Measurements from ENCODE around the gene RNF151. TPM values are rescaled to one million over a fixed set of nuclear protein-coding genes. Genes with fewer than 3 reads are reported as not detected.
"Not testable (repeated sequence)": the region's sequence is repeated elsewhere in the genome, so short reads cannot be mapped to it uniquely, and the experiment has no call there.

The RNF151 gene
- total RNA-seq, 1 donor from 2014 or later: not detected

DNA sequence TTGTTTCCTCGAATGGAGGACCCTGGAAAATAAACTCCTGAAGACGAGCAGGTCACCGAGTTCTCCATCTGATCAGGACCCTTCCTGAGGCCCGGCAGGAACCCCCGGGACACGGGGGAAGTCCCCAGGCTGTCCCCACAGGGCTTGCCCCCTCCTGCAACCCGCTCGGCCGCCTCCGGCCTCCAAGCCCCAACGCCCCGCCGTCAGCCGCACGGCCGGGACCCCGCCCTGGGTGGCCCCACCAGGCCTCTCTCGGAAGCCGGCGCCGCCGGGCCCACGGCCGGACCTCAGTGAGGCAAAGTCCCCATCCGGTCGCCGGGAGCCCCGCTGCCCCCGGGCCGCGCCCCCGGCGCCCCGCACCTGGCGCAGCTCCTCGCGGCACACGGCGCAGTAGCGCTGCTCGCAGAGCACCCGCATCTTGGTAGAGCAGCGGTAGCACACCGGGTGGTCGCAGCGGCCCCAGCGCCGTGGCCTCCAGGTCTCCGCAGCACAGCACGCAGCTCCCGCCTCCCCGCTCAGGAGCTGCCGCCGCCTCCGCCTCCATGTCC, 42.6 kb downstream of the RNF151 start:
- peak overlapping the region; percentile 93 for H3K4me3 Mint-ChIP-seq (ENCODE audit: unreplicated experiment)
- DNase-seq (ENCODE audit: low spot score): no peak
- H3K9me3 Mint-ChIP-seq (ENCODE audit: unreplicated experiment): no peaks in the 10 kb centered on the region
- TF ChIP-seq, protein P1, sequence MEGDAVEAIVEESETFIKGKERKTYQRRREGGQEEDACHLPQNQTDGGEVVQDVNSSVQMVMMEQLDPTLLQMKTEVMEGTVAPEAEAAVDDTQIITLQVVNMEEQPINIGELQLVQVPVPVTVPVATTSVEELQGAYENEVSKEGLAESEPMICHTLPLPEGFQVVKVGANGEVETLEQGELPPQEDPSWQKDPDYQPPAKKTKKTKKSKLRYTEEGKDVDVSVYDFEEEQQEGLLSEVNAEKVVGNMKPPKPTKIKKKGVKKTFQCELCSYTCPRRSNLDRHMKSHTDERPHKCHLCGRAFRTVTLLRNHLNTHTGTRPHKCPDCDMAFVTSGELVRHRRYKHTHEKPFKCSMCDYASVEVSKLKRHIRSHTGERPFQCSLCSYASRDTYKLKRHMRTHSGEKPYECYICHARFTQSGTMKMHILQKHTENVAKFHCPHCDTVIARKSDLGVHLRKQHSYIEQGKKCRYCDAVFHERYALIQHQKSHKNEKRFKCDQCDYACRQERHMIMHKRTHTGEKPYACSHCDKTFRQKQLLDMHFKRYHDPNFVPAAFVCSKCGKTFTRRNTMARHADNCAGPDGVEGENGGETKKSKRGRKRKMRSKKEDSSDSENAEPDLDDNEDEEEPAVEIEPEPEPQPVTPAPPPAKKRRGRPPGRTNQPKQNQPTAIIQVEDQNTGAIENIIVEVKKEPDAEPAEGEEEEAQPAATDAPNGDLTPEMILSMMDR (IDR thresholded peaks at IDR 0.05; ENCODE audit: unreplicated experiment): no peak
- peaks cover 21% of the 10 kb centered on the region for H3K4me1 Mint-ChIP-seq (ENCODE audit: unreplicated experiment)
- H3K27ac Mint-ChIP-seq (ENCODE audit: unreplicated experiment): no peak overlapping the region
- H3K27me3 Mint-ChIP-seq (ENCODE audit: unreplicated experiment): peaks cover 11% of the 10 kb centered on the region
- peaks cover 6% of the 10 kb centered on the region for H3K36me3 Mint-ChIP-seq (ENCODE audit: low read depth, unreplicated experiment)

DNA sequence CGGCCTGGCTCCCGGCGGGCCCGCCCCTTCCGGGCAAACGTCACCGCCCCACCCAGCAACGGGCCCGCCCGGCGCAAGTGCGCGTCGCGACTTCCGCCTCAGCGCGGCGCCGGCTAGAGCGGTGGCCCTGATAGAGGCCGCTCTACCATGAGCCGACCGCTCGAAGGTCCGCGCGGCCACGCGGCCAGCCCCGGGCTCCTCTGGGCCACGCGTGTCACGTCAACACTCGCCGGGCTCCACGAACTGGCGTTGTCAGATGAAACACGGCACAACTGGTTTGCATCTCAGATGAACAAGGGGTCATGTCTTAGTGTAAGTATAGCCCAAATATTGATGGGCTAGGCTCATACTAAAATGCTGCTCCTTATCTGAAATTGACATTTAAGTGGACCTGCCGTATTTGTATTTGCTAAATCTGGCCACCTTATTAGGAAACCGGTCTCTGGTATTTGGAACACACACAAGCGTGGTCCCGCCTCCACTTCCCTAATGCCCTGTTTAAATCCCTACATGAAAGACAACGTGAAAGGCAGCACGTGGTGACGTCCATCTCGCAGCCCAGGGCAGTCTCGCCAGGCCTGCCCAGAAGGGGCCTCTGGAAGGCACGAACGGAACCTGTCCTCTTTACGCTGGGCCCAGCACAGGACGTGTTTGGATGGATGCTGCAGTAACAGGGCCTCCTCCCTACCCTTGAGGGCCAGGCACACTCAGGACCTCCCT, 43.3 kb downstream of the RNF151 start, which contains the start of gene ZNF598:
ZNF598 (minus strand) TSS at position 31 of the 720 bp plus-strand sequence.
- Mint-ChIP-seq H3K27me3 (ENCODE audit: unreplicated experiment) (peaks cover 15% of the 10 kb centered on the region), H3K27ac (ENCODE audit: unreplicated experiment) (peak within 1 kb of the TSS; percentile 77), H3K4me1 (ENCODE audit: unreplicated experiment) (peaks cover 21% of the 10 kb centered on the region), H3K9me3 (ENCODE audit: unreplicated experiment) (no peaks in the 10 kb centered on the region), H3K36me3 (ENCODE audit: low read depth, unreplicated experiment) (peaks cover 6% of the 10 kb centered on the region), H3K4me3 (ENCODE audit: unreplicated experiment) (peak within 1 kb of the TSS; percentile 95)
- peak; percentile 80 for DNase-seq (ENCODE audit: low spot score)
- TF ChIP-seq, protein P1 (IDR thresholded peaks at IDR 0.05; ENCODE audit: unreplicated experiment): no peak

DNA sequence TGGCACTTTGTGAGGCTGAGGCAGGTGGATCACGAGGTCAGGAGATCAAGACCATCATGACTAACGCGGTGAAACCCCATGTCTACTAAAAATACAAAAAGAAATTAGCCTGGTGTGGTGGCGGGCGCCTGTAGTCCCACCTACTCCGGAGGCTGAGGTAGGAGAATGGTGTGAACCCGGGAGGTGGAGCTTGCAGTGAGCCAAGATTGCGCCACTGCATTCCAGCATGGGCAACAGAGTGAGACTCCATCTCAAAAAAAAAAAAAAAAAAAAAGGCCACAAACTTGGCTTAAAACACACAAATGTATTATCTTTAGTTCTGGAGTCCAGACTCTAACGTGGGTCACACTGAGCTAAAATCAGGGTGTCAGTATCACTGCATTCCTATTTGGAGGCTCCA, 45.1 kb downstream of the RNF151 start:
- not testable (repeated sequence) for H3K27ac Mint-ChIP-seq (ENCODE audit: unreplicated experiment); H3K4me3 Mint-ChIP-seq (ENCODE audit: unreplicated experiment)
- H3K4me1 Mint-ChIP-seq (ENCODE audit: unreplicated experiment): peaks cover 17% of the 10 kb centered on the region

DNA sequence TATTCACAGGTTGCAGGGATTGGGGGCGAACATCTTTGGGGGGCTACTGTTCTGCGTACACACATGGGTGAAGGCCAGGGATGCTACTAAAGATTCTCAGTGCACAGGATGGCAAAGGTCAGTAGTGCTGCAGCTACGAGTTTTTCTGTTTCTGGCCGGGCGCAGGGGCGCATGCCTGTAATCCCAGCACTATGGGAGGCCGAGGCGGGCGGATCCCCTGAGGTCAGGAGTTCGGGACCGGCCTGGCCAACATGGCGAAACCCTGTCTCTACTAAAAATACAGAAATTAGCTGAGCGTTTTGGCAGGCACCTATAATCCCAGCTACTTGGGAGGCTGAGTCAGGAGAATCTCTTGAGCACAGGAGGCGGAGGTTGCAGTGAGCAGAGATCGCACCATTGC, 46.9 kb downstream of the RNF151 start:
- DNase-seq (ENCODE audit: low spot score): no peak
- Mint-ChIP-seq H3K4me3 (ENCODE audit: unreplicated experiment) (no peak overlapping the region), H3K27me3 (ENCODE audit: unreplicated experiment) (peaks cover 8% of the 10 kb centered on the region), H3K4me1 (ENCODE audit: unreplicated experiment) (peaks cover 9% of the 10 kb centered on the region), H3K9me3 (ENCODE audit: unreplicated experiment) (no peaks in the 10 kb centered on the region), H3K36me3 (ENCODE audit: low read depth, unreplicated experiment) (peaks cover 3% of the 10 kb centered on the region), H3K27ac (ENCODE audit: unreplicated experiment) (no peak overlapping the region)
- TF ChIP-seq, protein P1 (IDR thresholded peaks at IDR 0.05; ENCODE audit: unreplicated experiment): no peak

More for the DNA sequence above, 45.1 kb downstream of the RNF151 start:
- not testable (repeated sequence) for DNase-seq (ENCODE audit: low spot score); H3K36me3 Mint-ChIP-seq (ENCODE audit: low read depth, unreplicated experiment); H3K9me3 Mint-ChIP-seq (ENCODE audit: unreplicated experiment)
- H3K27me3 Mint-ChIP-seq (ENCODE audit: unreplicated experiment): peaks cover 13% of the 10 kb centered on the region

DNA sequence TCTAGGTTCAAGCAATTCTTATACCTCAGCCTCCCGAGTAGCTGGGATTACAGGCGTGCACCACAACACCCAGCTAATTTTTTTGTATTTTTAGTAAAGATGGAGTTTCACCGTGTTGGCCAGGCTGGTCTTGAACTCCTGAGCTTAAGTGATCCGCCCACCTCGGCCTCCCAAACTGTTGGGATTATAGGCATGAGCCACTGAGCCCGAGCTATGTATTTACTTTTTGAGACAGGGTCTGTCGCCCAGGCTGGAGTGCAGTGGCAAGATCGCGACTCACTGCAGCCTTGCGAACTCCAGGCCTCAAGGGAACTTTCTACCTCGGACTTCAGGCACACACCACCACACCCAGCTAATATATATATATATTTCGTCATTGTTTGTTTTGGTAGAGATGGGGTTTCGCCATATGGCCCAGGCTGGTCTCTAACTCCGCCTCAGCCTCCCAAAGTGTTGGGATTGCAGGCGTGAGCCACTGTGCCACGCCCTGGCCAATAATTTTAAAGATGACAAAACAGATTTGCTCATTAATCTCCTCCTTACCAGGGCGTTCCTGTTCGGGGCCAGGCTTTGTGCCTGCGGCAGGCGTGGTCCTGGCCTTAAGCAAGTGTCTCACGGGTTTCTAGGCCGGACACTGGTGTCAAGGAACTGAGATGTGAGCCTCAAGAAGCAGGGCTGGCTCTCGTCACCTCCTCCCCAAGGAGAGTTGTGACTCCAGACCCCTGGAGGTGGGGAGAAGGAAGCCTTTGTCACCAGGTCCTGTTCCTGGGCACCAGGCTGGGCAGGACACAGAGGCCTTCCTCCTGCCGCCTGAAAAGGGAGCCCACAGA, 48.7 kb downstream of the RNF151 start:
- TF ChIP-seq, protein P1 (IDR thresholded peaks at IDR 0.05; ENCODE audit: unreplicated experiment): no peak
- Mint-ChIP-seq H3K27ac (ENCODE audit: unreplicated experiment) (no peak overlapping the region), H3K36me3 (ENCODE audit: low read depth, unreplicated experiment) (no peaks in the 10 kb centered on the region), H3K4me3 (ENCODE audit: unreplicated experiment) (no peak overlapping the region), H3K27me3 (ENCODE audit: unreplicated experiment) (peaks cover 10% of the 10 kb centered on the region), H3K4me1 (ENCODE audit: unreplicated experiment) (peaks cover under 1% of the 10 kb centered on the region), H3K9me3 (ENCODE audit: unreplicated experiment) (no peaks in the 10 kb centered on the region)
- no peak for DNase-seq (ENCODE audit: low spot score)

Data from endothelial cell (in vitro differentiated cells).